Measurements from ENCODE around the gene COX15.

GRCh38 chr10:99743841-99744240, 11.9 kb upstream of the COX15 start:
- TF ChIP-seq TARDBP (IDR thresholded peaks at IDR 0.05) (no peak), FOXK2 (IDR thresholded peaks at IDR 0.05) (no peak), FOXM1 (IDR thresholded peaks at IDR 0.05; ENCODE audit: borderline replicate concordance) (no peak), SP1 (IDR thresholded peaks at IDR 0.05) (no peak), CTBP1 (IDR thresholded peaks at IDR 0.05; ENCODE audit: borderline replicate concordance) (no peak), ELF4 (IDR thresholded peaks at IDR 0.05) (no peak), FOXA1 (IDR thresholded peaks at IDR 0.05) (no peak), ZNF384 (IDR thresholded peaks at IDR 0.05) (no peak), NFRKB (IDR thresholded peaks at IDR 0.05) (no peak), BHLHE40 (IDR thresholded peaks at IDR 0.05; ENCODE audit: borderline replicate concordance) (no peak), ARNT (IDR thresholded peaks at IDR 0.05) (no peak), HDGF (IDR thresholded peaks at IDR 0.05; ENCODE audit: borderline replicate concordance) (no peak), SUZ12 (IDR thresholded peaks at IDR 0.05) (no peak)

Measured in HEK293T (cell line).